ENCODE results near the gene TPCN2.

Gene TPCN2

DNA sequence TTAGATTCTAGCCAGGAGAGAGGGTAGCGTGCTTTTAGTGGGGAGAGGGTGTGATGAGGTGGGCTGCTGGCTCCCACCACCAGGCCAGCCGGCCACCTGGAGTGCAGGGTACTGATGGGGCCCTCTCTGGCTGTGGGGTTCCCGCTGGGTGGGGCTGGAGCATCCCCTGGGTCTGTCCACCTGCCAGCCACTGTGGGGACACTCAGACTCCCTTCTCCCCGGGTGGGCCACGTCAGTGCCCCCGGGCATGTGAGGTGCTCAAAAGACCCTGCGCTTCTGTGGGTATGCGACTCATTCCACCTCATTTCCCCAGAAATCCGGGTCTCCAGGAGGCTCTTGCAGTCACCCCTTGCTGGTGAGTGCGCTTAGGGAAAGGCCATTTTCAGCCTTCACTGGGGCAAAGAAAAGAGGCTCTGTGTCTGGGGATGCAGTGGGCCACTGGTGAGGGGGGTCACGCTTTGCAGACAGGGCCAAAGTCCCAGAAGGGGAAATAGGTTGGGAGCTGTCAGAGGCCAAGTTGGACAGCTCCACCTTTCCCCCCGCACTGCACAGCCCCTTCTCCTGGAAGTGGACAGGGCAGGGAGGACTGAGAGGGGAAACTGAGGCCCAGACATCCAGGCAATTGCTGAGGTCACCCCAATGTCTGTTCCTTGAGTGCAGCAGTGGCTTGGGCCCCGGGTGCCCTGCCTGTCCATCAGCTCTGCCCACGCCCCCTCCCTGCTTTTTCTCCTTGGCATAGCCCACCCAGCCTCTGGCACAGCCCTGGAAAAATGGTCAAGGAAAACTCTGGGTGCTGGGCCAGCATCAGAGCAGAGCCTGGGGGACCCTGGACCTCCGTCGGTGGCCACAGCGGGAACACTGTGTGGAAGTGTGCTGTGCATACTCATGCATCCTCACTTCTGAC lies 53.3 kb downstream of the TPCN2 start:
- H3K27ac ChIP-seq (ENCODE audit: low read depth, low read length) = no peak overlapping the region

DNA sequence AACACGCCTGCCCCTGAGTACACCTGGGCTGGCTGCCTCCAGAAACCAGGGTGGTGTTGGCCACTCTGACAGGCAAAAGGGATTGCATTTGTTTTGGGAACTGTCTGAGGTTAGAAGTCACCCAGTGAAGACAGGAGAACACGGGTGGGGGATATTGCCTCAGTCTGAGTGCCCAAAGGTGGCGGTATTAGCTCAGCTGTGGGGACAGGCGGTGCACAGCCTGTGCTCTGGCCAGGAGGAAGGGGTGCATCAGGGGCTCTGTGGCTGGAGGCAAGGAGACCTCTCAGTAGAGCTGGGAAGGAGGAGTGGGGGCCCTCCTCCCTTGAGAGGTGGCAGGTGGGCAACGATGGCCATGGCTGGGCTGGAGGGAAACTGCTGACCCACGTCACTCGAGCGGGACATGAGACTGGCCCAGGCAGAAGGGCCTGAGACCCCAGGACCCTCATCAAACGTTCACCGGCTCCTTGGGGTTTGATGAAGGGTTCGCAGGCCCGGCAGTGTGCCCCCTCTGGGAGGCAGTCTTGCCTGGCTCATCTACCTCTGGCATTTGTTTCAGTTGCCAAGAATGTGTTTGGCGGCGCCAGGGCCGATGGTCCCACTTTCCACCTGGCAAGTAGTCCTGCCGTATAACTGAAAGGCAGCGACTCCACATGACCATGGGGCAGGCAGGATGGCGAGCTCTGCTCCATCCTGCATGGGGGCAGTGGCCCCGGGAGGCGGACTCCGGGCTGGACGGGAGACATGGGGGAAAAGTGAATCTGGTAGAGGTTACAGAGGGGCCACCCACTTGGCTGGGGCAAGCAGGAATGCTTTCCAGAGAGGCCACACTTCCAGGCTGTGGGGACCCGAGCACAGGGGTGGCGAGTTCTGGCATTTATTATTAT lies 54.2 kb downstream of the TPCN2 start:
- Histone ChIP-seq H3K36me3 (ENCODE audit: control insufficient read depth, insufficient read depth, low read length) (no peaks in the 10 kb centered on the region), H3K9ac (ENCODE audit: low read depth, low read length) (no peak overlapping the region), H3K27ac (ENCODE audit: low read depth, low read length) (no peak overlapping the region), H3K27me3 (ENCODE audit: control insufficient read depth, insufficient read depth, low read length) (no peaks in the 10 kb centered on the region), H3K9me3 (ENCODE audit: control insufficient read depth, insufficient read depth, low read length) (no peaks in the 10 kb centered on the region), H3K4me3 (ENCODE audit: low read depth, low read length) (no peak overlapping the region), H3K4me1 (ENCODE audit: control insufficient read depth, insufficient read depth, low read length) (no peaks in the 10 kb centered on the region)

More for the DNA sequence above, 53.3 kb downstream of the TPCN2 start:
- Histone ChIP-seq H3K9ac (ENCODE audit: low read depth, low read length) (no peak overlapping the region), H3K9me3 (ENCODE audit: control insufficient read depth, insufficient read depth, low read length) (no peaks in the 10 kb centered on the region), H3K4me1 (ENCODE audit: control insufficient read depth, insufficient read depth, low read length) (no peaks in the 10 kb centered on the region), H3K27me3 (ENCODE audit: control insufficient read depth, insufficient read depth, low read length) (no peaks in the 10 kb centered on the region), H3K36me3 (ENCODE audit: control insufficient read depth, insufficient read depth, low read length) (no peaks in the 10 kb centered on the region), H3K4me3 (ENCODE audit: low read depth, low read length) (no peak overlapping the region)

DNA sequence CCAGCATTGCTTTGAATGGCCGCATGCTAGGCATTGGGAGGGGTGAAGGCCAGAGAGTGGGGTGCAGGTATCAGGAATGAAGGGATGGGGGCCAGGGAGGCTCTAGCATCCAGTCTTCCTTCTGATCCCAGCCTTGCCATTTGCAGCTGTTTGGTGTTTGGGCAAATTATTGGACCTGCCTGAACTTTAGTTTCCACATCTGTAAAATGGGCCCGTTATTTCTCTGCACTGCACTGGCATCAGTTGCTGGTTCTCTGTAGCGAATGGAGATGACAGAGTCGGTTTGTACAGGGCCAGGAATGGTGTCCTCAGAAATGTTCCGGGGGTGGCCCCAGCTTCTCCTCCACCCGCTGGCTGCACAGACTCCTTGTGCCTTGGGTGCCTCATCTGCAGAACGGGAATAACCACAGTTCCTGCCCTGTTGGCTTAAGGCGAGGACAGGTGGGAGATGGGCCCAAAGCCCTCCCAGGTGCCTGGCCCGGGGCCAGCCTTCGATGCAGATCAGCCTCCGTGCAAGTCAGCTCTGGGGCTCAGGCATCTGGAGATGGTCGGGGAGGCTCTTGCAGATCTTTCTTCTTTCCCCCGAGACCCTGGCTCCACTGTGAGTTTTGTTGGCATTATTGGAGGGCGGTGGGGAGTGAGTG lies 55.6 kb downstream of the TPCN2 start:
- no peaks in the 10 kb centered on the region for H3K9me3 ChIP-seq (ENCODE audit: control insufficient read depth, insufficient read depth, low read length)
- H3K4me1 ChIP-seq (ENCODE audit: control insufficient read depth, insufficient read depth, low read length) = no peaks in the 10 kb centered on the region
- H3K4me3 ChIP-seq (ENCODE audit: low read depth, low read length) = no peak overlapping the region
- no peak overlapping the region for H3K9ac ChIP-seq (ENCODE audit: low read depth, low read length)
- H3K27me3 ChIP-seq (ENCODE audit: control insufficient read depth, insufficient read depth, low read length) = no peaks in the 10 kb centered on the region
- H3K27ac ChIP-seq (ENCODE audit: low read depth, low read length) = no peak overlapping the region
- H3K36me3 ChIP-seq (ENCODE audit: control insufficient read depth, insufficient read depth, low read length) = no peaks in the 10 kb centered on the region

DNA sequence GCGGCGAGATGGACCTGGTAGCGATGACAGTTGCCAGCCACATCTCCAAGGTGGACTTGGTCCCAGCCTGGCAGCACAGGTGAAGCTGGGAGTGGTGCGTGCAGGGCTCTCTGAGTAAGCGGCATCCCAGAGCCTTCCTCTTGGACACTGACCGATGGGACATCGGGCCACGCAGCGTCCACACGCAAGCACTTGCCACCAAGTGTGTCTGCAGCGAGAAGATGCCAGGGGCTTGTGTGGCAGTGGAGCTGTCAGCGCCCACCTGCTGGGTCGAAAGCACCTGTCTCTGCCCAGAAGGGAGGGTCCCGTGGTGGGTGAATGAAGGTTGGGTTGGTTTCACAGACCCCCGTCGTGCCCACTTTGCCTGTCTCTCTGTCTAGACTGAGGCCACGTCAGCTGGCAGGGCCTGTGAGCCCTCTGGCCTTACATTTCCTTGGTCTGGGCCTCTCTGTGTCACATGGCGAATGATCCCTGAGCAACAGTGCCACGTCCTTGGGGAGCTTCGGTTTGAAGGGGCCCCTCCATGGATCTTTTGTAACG lies 56.2 kb downstream of the TPCN2 start:
- no peaks in the 10 kb centered on the region for H3K4me1 ChIP-seq (ENCODE audit: control insufficient read depth, insufficient read depth, low read length)
- H3K4me3 ChIP-seq (ENCODE audit: low read depth, low read length) = no peak overlapping the region
- no peak overlapping the region for H3K27ac ChIP-seq (ENCODE audit: low read depth, low read length)
- no peak overlapping the region for H3K9ac ChIP-seq (ENCODE audit: low read depth, low read length)
- H3K36me3 ChIP-seq (ENCODE audit: control insufficient read depth, insufficient read depth, low read length) = no peaks in the 10 kb centered on the region
- no peaks in the 10 kb centered on the region for H3K27me3 ChIP-seq (ENCODE audit: control insufficient read depth, insufficient read depth, low read length)
- H3K9me3 ChIP-seq (ENCODE audit: control insufficient read depth, insufficient read depth, low read length) = no peaks in the 10 kb centered on the region

DNA sequence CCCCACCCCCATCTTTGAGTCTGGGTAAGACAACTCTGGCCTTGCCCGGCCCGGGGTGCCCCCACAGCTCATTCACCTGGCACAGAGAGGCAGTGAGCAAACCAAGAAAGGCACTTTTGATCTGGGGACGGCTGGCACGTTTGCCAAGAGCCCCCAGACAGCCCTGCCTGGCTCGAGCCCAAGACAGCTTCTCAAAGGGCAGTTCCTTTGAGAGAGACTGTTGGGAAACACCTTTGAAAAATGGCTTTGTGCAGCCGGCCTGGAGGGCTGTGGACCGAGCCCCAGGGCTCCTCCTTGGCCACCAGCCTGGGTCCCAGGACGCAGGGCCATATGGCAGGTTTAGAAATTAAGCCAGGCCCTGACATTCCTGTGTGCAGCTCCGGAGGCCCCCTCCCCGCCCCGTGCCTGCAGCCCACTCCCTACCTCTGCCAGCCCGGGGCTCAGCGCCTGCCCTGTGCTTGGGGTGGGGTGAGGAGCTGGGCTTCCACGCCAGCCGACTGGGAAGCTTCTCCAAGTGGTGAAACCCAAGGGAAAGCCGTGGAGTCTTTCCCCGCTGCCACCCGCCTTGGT lies 56.8 kb downstream of the TPCN2 start:
- no peak overlapping the region for H3K9ac ChIP-seq (ENCODE audit: low read depth, low read length)
- no peaks in the 10 kb centered on the region for H3K4me1 ChIP-seq (ENCODE audit: control insufficient read depth, insufficient read depth, low read length)
- no peaks in the 10 kb centered on the region for H3K27me3 ChIP-seq (ENCODE audit: control insufficient read depth, insufficient read depth, low read length)
- no peaks in the 10 kb centered on the region for H3K9me3 ChIP-seq (ENCODE audit: control insufficient read depth, insufficient read depth, low read length)
- no peaks in the 10 kb centered on the region for H3K36me3 ChIP-seq (ENCODE audit: control insufficient read depth, insufficient read depth, low read length)
- H3K27ac ChIP-seq (ENCODE audit: low read depth, low read length) = no peak overlapping the region
- no peak overlapping the region for H3K4me3 ChIP-seq (ENCODE audit: low read depth, low read length)

DNA sequence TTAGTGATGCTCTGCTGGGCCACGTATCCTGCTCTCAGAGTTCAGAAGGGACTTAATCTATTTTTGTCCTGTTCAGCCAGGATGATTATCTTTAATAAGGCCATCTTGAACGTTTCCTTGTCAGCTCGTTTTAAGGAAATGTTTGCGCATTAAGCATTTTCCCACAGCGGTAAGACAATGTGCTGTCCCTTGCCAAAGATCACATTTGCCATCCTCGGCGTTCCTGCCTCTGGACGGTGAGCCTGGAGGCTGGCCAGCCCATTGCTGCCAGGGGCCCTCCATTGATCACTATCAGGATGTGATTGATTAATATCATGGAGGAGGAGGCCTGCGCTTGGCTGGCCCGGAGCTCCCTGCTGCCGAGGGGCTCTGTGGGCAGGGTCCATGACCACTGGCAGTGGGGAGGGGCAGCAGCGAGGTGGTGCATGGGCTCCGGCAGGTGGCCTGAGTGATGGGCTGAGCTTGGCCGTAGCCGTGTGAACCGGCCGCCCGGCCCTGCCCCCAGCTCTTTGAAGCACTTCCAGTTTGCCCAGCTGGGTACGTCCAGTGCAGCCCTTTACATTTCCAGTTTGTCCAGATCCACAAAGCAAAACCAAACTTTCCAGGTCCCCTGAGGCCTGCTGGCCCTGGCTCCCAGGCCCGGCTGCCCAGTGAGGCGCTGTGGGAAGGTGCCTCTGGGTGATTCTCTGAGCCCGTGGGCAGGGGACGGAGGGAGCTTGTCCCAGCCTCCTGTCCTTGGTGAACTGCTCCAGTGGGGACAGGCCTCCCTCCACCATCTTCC lies 57.5 kb downstream of the TPCN2 start:
- no peak overlapping the region for H3K4me3 ChIP-seq (ENCODE audit: low read depth, low read length)
- no peak overlapping the region for H3K27ac ChIP-seq (ENCODE audit: low read depth, low read length)
- H3K9me3 ChIP-seq (ENCODE audit: control insufficient read depth, insufficient read depth, low read length) = no peaks in the 10 kb centered on the region
- H3K36me3 ChIP-seq (ENCODE audit: control insufficient read depth, insufficient read depth, low read length) = no peaks in the 10 kb centered on the region
- H3K9ac ChIP-seq (ENCODE audit: low read depth, low read length) = no peak overlapping the region
- H3K27me3 ChIP-seq (ENCODE audit: control insufficient read depth, insufficient read depth, low read length) = no peaks in the 10 kb centered on the region
- no peaks in the 10 kb centered on the region for H3K4me1 ChIP-seq (ENCODE audit: control insufficient read depth, insufficient read depth, low read length)

DNA sequence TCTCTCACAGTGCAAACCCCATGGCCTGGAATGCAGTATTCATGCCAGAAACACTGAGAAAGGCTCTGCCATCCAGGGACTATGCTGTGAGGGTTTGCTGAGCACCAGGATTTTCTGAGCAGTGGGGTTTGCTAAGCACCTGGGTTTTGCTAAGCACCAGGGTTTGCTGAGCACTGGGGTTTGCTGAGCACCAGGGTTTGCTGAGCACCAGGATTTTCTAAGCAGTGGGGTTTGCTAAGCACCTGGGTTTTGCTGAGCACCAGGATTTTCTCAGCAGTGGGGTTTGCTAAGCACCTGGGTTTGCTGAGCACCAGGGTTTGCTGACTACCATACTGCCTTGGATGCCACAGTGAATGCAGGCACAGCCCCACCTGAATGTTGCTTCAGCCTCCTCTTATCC lies 58.7 kb downstream of the TPCN2 start:
- Histone ChIP-seq H3K4me3 (ENCODE audit: low read depth, low read length) (no peak overlapping the region), H3K9me3 (ENCODE audit: control insufficient read depth, insufficient read depth, low read length) (no peaks in the 10 kb centered on the region), H3K9ac (ENCODE audit: low read depth, low read length) (no peak overlapping the region), H3K27me3 (ENCODE audit: control insufficient read depth, insufficient read depth, low read length) (no peaks in the 10 kb centered on the region), H3K27ac (ENCODE audit: low read depth, low read length) (no peak overlapping the region), H3K36me3 (ENCODE audit: control insufficient read depth, insufficient read depth, low read length) (no peaks in the 10 kb centered on the region), H3K4me1 (ENCODE audit: control insufficient read depth, insufficient read depth, low read length) (no peaks in the 10 kb centered on the region)

DNA sequence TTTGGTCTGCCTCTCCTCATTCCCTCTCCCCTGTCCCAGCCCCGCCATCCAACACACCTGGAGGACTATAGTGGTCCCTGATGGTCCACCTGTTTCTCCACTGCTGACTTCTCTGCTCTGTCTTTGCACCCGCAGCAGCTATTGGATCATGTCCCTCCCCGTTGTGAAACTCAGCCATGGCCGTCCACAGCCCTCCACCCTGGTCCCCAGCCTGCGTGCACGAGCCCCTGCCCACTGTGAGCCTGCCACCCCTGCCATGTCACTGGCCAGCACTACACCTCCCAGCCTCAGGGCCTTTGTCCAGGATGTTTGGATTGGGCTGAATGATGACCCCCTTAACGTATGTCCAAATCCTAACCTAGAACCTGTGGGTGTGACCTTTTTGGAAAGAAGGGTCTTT lies 59.3 kb downstream of the TPCN2 start:
- Histone ChIP-seq H3K4me1 (ENCODE audit: control insufficient read depth, insufficient read depth, low read length) (no peaks in the 10 kb centered on the region), H3K27ac (ENCODE audit: low read depth, low read length) (no peak overlapping the region), H3K27me3 (ENCODE audit: control insufficient read depth, insufficient read depth, low read length) (no peaks in the 10 kb centered on the region), H3K9ac (ENCODE audit: low read depth, low read length) (no peak overlapping the region), H3K9me3 (ENCODE audit: control insufficient read depth, insufficient read depth, low read length) (no peaks in the 10 kb centered on the region), H3K4me3 (ENCODE audit: low read depth, low read length) (no peak overlapping the region), H3K36me3 (ENCODE audit: control insufficient read depth, insufficient read depth, low read length) (no peaks in the 10 kb centered on the region)

DNA sequence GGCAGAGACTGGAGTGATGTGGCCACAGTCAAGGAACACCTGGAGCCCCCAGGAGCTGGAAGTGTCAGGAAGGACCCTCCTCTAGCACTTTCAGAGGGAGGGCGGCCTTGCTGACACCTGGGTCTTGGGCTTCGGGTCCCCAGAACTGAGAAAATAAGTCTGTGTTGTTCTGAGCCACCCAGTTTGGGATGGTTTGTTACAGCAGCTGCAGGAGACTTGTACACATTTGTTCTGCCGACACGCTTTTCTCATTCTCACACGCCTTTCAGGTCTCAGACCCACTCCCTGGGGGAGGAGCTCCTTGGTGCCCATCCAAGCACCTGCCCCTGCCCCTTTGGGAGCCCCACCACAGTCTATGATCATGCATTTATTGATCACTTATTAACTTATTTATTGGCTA lies 59.8 kb downstream of the TPCN2 start:
- Histone ChIP-seq H3K27me3 (ENCODE audit: control insufficient read depth, insufficient read depth, low read length) (no peaks in the 10 kb centered on the region), H3K9ac (ENCODE audit: low read depth, low read length) (no peak overlapping the region), H3K9me3 (ENCODE audit: control insufficient read depth, insufficient read depth, low read length) (no peaks in the 10 kb centered on the region), H3K36me3 (ENCODE audit: control insufficient read depth, insufficient read depth, low read length) (no peaks in the 10 kb centered on the region), H3K4me1 (ENCODE audit: control insufficient read depth, insufficient read depth, low read length) (no peaks in the 10 kb centered on the region), H3K4me3 (ENCODE audit: low read depth, low read length) (no peak overlapping the region), H3K27ac (ENCODE audit: low read depth, low read length) (no peak overlapping the region)

DNA sequence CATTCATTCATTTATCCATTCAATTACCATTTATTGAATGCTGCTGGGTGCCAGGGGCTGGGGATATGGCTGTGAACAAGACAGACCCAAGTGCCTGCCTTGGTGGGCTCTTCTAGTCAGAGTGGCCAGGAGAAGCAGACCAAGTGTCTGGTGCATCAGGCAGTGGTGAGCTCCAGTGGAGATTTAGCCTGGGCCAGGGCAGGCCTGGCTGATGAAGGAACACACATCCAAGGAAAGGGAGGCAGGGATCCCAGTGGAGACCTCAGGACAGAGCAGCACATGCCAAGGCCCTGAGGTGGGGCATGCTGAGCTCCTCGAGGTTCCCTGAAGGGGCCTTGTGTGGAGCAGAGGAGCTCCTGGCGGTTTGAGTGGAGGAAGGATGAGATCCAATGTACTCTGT lies 60.4 kb downstream of the TPCN2 start:
- no peak overlapping the region for H3K4me3 ChIP-seq (ENCODE audit: low read depth, low read length)
- H3K27ac ChIP-seq (ENCODE audit: low read depth, low read length) = no peak overlapping the region
- H3K4me1 ChIP-seq (ENCODE audit: control insufficient read depth, insufficient read depth, low read length) = no peaks in the 10 kb centered on the region
- no peaks in the 10 kb centered on the region for H3K27me3 ChIP-seq (ENCODE audit: control insufficient read depth, insufficient read depth, low read length)
- no peaks in the 10 kb centered on the region for H3K9me3 ChIP-seq (ENCODE audit: control insufficient read depth, insufficient read depth, low read length)
- no peaks in the 10 kb centered on the region for H3K36me3 ChIP-seq (ENCODE audit: control insufficient read depth, insufficient read depth, low read length)
- H3K9ac ChIP-seq (ENCODE audit: low read depth, low read length) = no peak overlapping the region
